ENCODE data around the gene NAA80.
A peak's percentile ranks its signal among the peaks of the same experiment; 100 is the strongest.

Gene NAA80

GRCh38 chr3:50298836-50299637 is at the start of gene NAA80, which contains the start of gene HYAL3:
Gene NAA80 (minus strand): TSS chr3:50299405. CDS start chr3:50297463, 1,942 bp downstream.
Gene HYAL3 (minus strand): TSS chr3:50299405. CDS start chr3:50295602, 3,803 bp downstream.
- DNase-seq, result peak; percentile 97 to 99

GRCh38 chr3:50347187-50347813 is 48.1 kb upstream of the NAA80 start:
- peak; percentile 61 to 64 for DNase-seq

- peak; percentile 77 to 78 for DNase-seq
Observed at GRCh38 chr3:50345586-50346234, 46.5 kb upstream of the NAA80 start, which contains the start of gene ZMYND10. Gene ZMYND10 (minus strand): TSS chr3:50345732. CDS start chr3:50345579, 153 bp downstream.

DNA sequence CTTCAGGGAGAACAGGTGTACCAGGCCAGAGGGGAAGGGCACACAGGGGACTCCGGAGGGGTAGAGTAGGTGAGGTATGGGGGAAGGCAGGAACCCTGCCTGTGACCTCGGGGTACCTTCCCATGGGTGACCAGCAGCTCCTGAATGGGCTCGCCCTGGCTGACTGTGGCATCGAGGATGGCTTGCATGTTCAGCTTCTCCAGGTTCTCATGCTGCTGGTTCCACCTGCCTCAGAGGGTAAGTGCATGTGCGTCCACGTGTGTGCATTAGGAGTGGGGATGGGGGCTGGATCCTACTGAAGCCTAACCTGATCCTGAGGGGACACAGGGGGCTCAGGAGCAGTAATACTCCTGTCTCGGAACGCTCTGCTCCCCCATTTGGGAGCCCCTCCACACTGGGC is 45.8 kb upstream of the NAA80 start:
- no peak for DNase-seq

DNA sequence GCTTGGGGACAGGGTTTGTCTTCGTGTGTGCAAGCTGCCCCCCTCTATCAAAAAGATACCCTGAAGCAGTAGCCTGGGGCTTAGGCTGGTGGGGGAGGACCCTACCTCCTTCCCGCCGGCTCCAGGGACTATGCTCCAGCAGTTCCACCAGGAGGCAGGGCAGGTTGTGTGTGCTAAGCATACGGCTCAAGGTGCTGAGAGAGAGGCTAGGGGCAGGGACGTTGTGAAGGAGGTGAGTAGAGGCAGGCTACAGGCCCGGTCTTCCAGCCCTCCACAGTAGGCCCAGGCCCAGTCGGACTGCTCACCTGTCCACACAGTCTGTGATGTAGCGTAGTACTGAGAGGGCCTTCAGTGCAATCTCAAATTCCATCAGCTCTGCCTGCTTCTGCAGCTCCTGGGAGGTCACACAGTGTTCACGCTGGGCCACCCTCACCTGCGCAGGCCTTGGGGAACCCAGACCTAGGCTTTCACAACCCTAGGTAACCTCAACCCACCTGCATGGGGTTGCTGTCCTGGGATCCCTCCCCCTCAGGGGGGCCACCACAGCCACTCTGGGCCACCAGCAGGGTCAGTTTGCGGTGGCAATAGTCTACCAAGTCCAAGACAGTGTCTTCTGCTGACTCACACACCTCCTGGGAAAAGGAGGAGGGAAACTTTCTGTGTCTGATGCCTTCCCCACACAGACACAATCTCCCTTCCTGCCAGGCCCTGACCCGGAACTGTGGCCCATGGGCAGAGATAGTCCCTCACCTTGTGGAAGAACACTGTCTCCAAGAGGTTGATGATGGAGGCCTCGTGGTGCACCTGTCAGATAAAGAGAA is 43.8 kb upstream of the NAA80 start:
- no peak for DNase-seq

DNA sequence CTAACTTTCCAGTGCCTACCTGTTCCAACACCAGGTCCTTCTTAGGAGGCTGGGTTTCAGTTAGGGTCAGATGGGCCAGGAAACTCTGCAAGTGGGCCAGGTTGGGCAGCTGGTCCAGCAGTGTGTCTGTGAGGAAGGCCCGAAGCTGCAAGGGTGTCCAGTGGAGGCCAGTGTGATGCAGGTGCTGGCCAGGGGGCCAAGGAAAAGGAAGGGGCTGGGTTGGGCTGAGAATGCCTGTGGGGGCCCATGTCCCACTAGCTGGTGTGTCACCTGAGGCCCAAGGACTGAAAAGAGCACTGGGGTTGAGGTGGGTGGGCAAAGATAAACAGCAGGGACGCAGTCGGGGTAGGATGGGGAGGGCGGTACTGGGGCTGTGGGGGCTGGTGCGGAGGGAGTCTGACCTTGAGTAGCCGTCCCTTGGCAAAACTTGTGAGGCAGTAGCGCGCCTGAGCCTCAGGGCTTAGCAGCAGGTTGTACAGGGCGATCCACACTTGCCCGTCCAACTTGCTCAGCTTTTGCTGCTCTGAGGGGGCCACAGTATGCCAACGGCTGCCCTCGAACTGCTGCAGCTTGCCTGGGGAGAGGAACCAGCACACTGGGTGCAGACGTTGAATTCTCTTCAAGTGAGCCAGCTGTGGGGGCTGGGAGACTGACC is 42.9 kb upstream of the NAA80 start:
- DNase-seq, result no peak

- no peak for DNase-seq
Observed at GRCh38 chr3:50341537-50341936, 42.3 kb upstream of the NAA80 start.

GRCh38 chr3:50340448-50341329 is 41.5 kb upstream of the NAA80 start, which contains the start of gene RASSF1:
Gene RASSF1 (minus strand): TSS chr3:50340836. CDS start chr3:50340805, 31 bp downstream.
- peak; percentile 64 to 68 for DNase-seq

- DNase-seq, result no peak
Observed at GRCh38 chr3:50340147-50340447, 40.9 kb upstream of the NAA80 start.

DNA sequence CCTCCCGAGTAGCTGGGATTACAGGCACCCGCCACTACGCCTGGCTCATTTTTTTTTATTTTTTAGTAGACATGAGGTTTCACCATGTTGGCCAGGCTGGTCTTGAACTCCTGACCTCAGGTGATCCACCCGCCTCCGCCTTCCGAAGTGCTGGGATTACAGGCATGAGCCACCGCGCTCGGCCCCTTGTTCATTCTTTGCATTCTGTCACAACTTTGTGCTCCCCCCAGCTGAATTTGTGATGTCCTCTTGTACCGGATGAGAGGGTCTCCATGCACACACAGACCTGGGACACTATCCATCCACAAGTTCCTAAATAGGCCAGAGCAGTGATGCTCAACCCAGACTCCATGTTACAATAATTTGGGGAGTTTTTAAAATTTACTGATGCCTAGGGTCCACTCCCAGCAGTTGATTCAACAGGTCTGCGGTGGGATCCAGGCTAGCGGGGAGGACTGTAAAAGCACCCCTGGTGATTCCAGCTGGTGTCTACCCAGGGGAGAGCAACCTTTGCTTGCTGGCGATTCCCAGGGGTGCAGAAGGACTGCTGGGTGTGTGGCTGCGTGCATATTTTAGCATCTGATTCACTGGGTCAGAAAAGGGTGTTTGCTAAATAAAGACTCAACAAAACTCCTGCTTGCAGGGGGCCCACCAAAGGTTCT is 40.4 kb upstream of the NAA80 start:
- no peak for DNase-seq

DNA sequence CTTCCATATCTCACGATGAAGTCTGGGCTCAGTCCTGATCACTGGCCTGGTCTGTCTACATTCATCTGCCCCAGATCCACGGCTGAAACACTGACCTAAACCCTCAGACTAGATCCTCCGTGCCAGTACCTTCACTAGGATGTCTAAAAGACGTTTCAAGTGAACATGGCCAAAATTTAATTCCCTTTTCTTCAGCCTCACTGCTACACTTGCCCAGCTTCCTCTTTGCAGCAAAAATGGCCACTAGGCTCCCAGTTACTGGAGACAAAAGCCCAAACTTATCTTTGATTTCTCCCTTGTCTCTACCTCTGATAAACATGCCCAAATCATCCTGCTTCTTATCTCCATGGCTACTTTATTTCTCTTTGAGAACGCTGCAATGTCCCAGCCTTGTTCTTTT is 39.8 kb upstream of the NAA80 start:
- DNase-seq, result no peak

DNA sequence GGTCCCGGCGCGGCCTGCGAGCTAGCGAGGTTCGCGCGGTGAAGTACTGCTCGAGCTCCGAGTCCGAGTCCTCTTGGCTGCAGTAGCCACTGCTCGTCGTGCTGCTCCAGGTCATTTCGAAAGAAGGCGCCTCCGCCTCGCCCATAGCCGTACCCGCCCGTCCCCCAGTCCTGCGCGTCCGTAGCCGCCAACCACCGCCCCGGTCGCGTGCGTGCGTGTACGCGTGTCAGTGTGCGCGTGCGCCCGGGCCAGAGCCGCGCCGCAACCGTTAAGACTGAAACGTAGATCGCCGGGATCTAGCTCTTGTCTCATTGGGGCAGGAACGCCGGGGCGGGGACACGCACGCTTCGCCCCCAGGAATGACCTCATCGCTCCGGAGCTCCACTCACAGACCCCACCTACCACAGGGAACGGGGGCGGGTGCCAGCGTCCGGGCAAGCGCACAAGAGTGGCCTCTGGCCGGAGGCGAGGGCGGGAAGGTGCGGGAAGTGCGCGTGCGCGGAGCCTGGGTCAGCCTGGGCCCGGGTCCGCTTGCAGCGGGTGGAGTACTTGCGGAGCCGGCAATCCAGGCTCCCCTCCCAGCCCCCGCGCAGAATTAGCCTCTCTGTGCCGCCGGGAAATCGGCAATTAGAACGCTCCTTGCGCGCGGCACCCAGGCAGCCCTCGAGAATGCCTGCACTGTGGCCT is 38.1 kb upstream of the NAA80 start:
- peak; percentile 94 for DNase-seq

DNA sequence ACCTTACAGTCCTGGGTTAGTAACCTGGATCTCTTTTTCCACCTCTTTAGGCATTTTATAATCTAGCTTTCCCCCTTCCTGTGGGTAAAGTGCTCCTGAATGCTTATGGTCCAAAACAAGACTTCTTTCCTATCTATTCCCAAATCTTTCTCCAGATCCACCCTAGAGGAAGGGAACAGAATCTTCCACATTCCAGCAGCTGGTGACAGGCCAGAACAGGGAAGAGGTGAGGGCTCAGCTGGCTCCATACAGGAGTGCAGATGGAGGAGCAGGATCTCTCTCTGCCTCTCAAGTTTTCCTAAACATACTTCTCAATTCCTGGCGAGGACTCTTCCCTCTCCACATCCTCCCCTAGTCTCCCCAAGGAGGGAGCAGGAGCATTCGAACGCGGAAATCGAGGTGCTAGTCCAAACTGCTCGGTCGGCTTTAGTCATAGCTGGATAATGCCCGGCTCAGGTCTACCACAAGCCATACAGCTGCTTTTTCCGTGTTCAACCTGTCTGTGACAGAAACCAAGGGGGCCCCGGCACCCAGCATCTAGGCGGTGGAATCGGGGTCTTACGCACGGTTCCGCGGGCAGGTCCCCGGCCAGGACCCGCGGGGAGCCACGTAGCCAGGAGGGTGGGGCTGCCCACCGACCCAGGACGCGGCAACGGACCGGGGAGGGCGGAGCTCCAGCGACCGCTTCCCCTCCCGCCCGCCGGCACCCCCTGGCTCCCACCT is 37.4 kb upstream of the NAA80 start:
- DNase-seq, result no peak

DNA sequence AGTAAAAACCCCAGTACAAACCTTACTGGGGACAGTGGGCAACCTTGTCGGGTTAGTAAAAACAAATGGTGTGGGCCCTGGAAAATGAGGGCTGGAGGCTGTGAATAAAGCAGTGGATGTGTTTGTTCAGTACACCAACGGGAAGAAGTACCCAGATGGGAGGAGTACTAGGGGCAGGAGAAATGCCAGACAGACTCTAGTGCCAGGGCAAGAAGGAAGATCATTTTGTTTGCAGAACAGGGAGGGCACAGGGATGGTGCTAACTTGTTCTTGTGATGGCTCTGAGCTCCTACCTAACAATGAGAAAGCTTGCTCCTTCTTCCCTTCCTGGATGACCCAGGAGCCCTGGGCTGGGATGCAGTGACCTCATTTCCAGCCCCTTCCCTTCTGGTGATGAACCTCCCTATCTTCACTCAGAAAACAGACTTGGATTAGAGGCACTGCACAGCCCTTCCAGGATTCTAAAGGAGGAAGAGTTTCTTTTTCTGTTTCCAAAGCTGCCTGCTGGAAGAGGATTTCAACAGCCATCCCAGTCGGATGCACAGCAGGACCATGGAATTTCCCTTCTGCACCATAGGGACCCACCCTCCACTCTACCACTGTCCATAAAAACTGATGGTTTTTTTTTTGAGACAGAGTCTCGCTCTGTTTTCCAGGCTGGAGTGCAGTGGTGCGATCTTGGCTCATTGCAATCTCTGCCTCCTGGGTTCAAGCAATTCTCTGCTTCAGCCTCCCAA is 35.3 kb upstream of the NAA80 start:
- DNase-seq, result no peak

GRCh38 chr3:50333744-50334328 is 34.6 kb upstream of the NAA80 start:
- no peak for DNase-seq

GRCh38 chr3:50331364-50331907 is 32.2 kb upstream of the NAA80 start:
- no peak for DNase-seq

- no peak for DNase-seq
Observed at GRCh38 chr3:50330330-50330729, 31.1 kb upstream of the NAA80 start.
